ENCODE data around the gene RREB1.
A peak's percentile ranks its signal among the peaks of the same experiment; 100 is the strongest.

Gene RREB1

DNA sequence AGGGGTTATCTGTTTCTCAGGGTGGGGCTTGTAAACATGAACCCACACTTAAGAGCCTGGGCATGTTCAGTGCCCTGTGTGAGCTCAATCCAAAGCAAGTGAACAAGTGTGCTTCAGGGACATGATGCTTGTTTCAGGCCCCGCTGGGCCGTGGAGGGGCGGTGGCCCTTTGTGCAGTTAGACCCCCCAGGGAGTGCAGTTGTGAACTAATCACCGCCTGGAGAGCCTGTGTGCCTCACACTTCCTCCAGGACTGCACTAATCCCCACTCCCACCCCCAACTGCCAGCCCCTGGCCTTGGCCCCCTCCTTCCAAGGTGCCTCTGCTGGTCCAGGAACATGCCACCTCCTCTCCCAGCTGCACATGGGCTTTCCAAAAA lies 58.1 kb downstream of the RREB1 start:
- Histone ChIP-seq H3K27me3 (ENCODE audit: insufficient read depth, poor library complexity, severe bottlenecking) (no peaks in the 10 kb centered on the region), H3K4me3 (replicated peaks; ENCODE audit: insufficient read depth, low read length) (no peak overlapping the region), H3K27ac (replicated peaks) (peak overlapping the region; percentile 77)
- TF ChIP-seq SPI1 (IDR thresholded peaks at IDR 0.05; ENCODE audit: borderline replicate concordance, low read depth), result no peak
- TF ChIP-seq, protein P1, sequence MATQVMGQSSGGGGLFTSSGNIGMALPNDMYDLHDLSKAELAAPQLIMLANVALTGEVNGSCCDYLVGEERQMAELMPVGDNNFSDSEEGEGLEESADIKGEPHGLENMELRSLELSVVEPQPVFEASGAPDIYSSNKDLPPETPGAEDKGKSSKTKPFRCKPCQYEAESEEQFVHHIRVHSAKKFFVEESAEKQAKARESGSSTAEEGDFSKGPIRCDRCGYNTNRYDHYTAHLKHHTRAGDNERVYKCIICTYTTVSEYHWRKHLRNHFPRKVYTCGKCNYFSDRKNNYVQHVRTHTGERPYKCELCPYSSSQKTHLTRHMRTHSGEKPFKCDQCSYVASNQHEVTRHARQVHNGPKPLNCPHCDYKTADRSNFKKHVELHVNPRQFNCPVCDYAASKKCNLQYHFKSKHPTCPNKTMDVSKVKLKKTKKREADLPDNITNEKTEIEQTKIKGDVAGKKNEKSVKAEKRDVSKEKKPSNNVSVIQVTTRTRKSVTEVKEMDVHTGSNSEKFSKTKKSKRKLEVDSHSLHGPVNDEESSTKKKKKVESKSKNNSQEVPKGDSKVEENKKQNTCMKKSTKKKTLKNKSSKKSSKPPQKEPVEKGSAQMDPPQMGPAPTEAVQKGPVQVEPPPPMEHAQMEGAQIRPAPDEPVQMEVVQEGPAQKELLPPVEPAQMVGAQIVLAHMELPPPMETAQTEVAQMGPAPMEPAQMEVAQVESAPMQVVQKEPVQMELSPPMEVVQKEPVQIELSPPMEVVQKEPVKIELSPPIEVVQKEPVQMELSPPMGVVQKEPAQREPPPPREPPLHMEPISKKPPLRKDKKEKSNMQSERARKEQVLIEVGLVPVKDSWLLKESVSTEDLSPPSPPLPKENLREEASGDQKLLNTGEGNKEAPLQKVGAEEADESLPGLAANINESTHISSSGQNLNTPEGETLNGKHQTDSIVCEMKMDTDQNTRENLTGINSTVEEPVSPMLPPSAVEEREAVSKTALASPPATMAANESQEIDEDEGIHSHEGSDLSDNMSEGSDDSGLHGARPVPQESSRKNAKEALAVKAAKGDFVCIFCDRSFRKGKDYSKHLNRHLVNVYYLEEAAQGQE (IDR thresholded peaks at IDR 0.05; ENCODE audit: insufficient replicate concordance, low read depth), result no peak
- peak in 1 of 2 experiments; percentile 29 for DNase-seq (ENCODE audit: low read depth in 1 of 2, low spot score in 1 of 2)

DNA sequence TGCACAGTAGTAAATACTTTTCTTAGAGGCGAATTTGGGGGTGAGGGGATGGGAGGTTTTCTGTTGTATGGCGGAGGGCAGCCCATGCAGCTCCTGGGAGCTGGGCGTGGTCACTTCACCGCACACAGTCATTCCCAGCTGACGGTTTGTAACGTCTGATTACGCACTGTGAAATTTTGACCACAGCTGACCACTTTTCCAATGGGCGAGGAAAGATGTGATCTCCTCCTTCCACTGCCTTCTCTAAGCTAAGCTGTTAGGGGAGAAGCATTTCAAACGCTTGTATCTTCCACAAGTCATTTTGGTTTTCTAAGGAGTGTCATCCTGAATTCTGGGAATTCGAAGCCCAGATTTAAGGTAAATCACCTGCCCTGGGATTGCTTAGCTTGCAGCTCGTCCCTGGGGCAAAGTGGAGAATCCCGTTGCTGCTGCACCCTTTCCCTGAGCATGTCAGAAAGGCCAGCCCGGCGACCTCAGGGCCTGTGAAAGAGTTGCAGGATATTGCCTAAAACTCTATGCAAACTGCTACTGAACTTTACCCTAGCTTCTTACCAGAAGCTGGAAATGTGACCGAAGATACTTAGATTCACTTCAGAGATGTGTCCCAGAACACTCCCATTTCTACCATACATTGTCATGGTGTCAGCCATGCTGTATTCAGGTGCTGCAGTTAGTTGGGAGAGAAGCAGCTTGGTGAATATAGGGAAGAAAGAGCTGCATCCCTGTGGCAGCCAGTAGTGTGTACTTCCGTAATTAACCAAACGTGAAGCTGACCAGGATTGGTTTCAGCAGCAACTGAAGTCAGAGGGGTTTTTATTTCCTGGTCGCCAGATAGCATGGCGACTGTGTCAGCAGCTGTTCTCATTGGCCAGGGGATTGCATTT lies 58.9 kb downstream of the RREB1 start:
- DNase-seq (ENCODE audit: low read depth in 1 of 2, low spot score in 1 of 2), result peak; percentile 75 to 78
- H3K27ac ChIP-seq (replicated peaks), result peak overlapping the region; percentile 77

GRCh38 chr6:7169296-7169721 lies 61.5 kb downstream of the RREB1 start:
- DNase-seq (ENCODE audit: low read depth in 1 of 2, low spot score in 1 of 2), result peak in 1 of 2 experiments; percentile 49
- TF ChIP-seq SPI1 (IDR thresholded peaks at IDR 0.05; ENCODE audit: borderline replicate concordance, low read depth) (no peak), GABPA (IDR thresholded peaks at IDR 0.05; ENCODE audit: low read depth) (no peak), POLR2AphosphoS5 (IDR thresholded peaks at IDR 0.05; ENCODE audit: low read depth) (no peak), CTCF (IDR thresholded peaks at IDR 0.05; ENCODE audit: insufficient read depth, low read length) (no peak)
- TF ChIP-seq, protein P1 (IDR thresholded peaks at IDR 0.05; ENCODE audit: insufficient replicate concordance, low read depth), result no peak
- H3K27ac ChIP-seq (replicated peaks), result peak overlapping the region; percentile 11
- no peaks in the 10 kb centered on the region for H3K27me3 ChIP-seq (ENCODE audit: insufficient read depth, poor library complexity, severe bottlenecking)
- no peak overlapping the region for H3K4me3 ChIP-seq (replicated peaks; ENCODE audit: insufficient read depth, low read length)

More for the DNA sequence above, 58.9 kb downstream of the RREB1 start:
- no peaks in the 10 kb centered on the region for H3K27me3 ChIP-seq (ENCODE audit: insufficient read depth, poor library complexity, severe bottlenecking)
- TF ChIP-seq POLR2AphosphoS5 (IDR thresholded peaks at IDR 0.05; ENCODE audit: low read depth) (no peak), SPI1 (IDR thresholded peaks at IDR 0.05; ENCODE audit: borderline replicate concordance, low read depth) (peak; percentile 47; the same call in 1 of the 2 replicates), CTCF (IDR thresholded peaks at IDR 0.05; ENCODE audit: insufficient read depth, low read length) (no peak), GABPA (IDR thresholded peaks at IDR 0.05; ENCODE audit: low read depth) (no peak)
- TF ChIP-seq, protein P1 (IDR thresholded peaks at IDR 0.05; ENCODE audit: insufficient replicate concordance, low read depth), result no peak
- peak overlapping the region; percentile 4 for H3K4me3 ChIP-seq (replicated peaks; ENCODE audit: insufficient read depth, low read length)
